Natural killer cell (primary cell): Measurements from ENCODE around the gene HPGDS. TPM values are rescaled to one million over a fixed set of nuclear protein-coding genes. Genes with fewer than 3 reads are reported as not detected.

Experiments
- ATAC-seq, 3 donors: fragments of 150-1000 bp in 2 of 3; fragments of 200-7000 bp in 1 of 3; cut with Tn5 transposase; 1 replicate in 1 of 3; 2 replicates in 2 of 3; pipeline ENCODE4 v1.10.0; 2021; ENCODE audit warnings: mild to moderate bottlenecking in 2 of 3, moderate library complexity in 2 of 3
- DNase-seq, 2 donors: peaks; one replicate each; pipeline versions ENCODE4 v3.0.0 to v3.0.0-alpha.2; 2013 to 2021; ENCODE audit warnings: mixed read lengths in 1 of 2
- H3K27ac ChIP-seq: one replicate; pipeline ENCODE4 v1.5.1; 2013; ENCODE audit warnings: mild to moderate bottlenecking, low read length
- H3K27me3 ChIP-seq: one replicate; pipeline ENCODE4 v1.6.1; 2013; ENCODE audit warnings: low read length; ENCODE audit not compliant: control insufficient read depth, insufficient read depth
- H3K36me3 ChIP-seq: one replicate; pipeline ENCODE4 v1.6.1; 2013; ENCODE audit warnings: low read length; ENCODE audit not compliant: control insufficient read depth, insufficient read depth
- H3K4me1 ChIP-seq: one replicate; pipeline ENCODE4 v1.6.1; 2013; ENCODE audit warnings: low read length; ENCODE audit not compliant: control insufficient read depth, insufficient read depth
- H3K4me3 ChIP-seq: one replicate; pipeline ENCODE4 v1.5.1; 2013; ENCODE audit warnings: low read length
- H3K9me3 ChIP-seq: one replicate; pipeline ENCODE4 v1.6.1; 2013; ENCODE audit warnings: low read length; ENCODE audit not compliant: control insufficient read depth, insufficient read depth
- H3K27ac Mint-ChIP-seq, 2 donors: one replicate each; pipeline ENCODE4 v1.8.0; 2022; ENCODE audit warnings: mild to moderate bottlenecking in 2 of 2, mixed read lengths in 2 of 2, moderate library complexity in 1 of 2
- H3K27me3 Mint-ChIP-seq, 2 donors: one replicate each; pipeline ENCODE4 v1.8.0; 2022; ENCODE audit warnings: low read depth in 2 of 2, mixed read lengths in 2 of 2
- H3K36me3 Mint-ChIP-seq: one replicate; pipeline ENCODE4 v1.8.0; 2022; ENCODE audit warnings: mixed read lengths
- H3K4me1 Mint-ChIP-seq, 2 donors: one replicate each; pipeline ENCODE4 v1.8.0; 2022; ENCODE audit warnings: mixed read lengths in 2 of 2
- H3K4me3 Mint-ChIP-seq: one replicate; pipeline ENCODE4 v1.8.0; 2022; ENCODE audit warnings: mild to moderate bottlenecking, moderate library complexity, mixed read lengths
- H3K9me3 Mint-ChIP-seq, 2 donors: one replicate each; pipeline ENCODE4 v1.8.0; 2022; ENCODE audit warnings: mixed read lengths in 2 of 2
- WGBS: methylation state at CpG from one replicate; pipeline ENCODE4 v1.1.7; 2013; ENCODE audit warnings: missing lambda C conversion rate; ENCODE audit not compliant: insufficient coverage; 5-methylcytosine and 5-hydroxymethylcytosine counted together
- intact Hi-C: fragments of 100-400 bp; cut with micrococcal nuclease; formaldehyde crosslinking; loops from one replicate; pipeline ENCODE4 v1.14.2; 2022
- total RNA-seq, 4 donors: library from RNA; stranded (reverse); fragments of 120-200 nt in 1 of 4; gene quantifications; one replicate each; pipeline versions ENCODE4 v1.2.3 to v1.2.4, GENCODE V29; 2013 to 2022
- TF ChIP-seq, protein P1 (sequence below): fragments of 200-600 bp; IDR thresholded peaks from one replicate; pipeline ENCODE4 v1.8.0; 2022; ENCODE audit warnings: antibody characterized with exemption

The HPGDS gene
- total RNA-seq, 3 donors from 2014 or later (not counting 1 experiment from before 2014, with no cell fraction given) = 0.36 to 4.3 TPM; not detected in 1

GRCh38 chr4:94267037-94267436, 75.6 kb downstream of the HPGDS start:
- Histone ChIP-seq H3K27me3 (no peaks in the 10 kb centered on the region), H3K27ac (no peak overlapping the region), H3K9me3 (no peaks in the 10 kb centered on the region), H3K36me3 (peaks cover 20% of the 10 kb centered on the region), H3K4me1 (no peaks in the 10 kb centered on the region), H3K4me3 (no peak overlapping the region)
- intact Hi-C loops = no loop called here
- TF ChIP-seq, protein P1, sequence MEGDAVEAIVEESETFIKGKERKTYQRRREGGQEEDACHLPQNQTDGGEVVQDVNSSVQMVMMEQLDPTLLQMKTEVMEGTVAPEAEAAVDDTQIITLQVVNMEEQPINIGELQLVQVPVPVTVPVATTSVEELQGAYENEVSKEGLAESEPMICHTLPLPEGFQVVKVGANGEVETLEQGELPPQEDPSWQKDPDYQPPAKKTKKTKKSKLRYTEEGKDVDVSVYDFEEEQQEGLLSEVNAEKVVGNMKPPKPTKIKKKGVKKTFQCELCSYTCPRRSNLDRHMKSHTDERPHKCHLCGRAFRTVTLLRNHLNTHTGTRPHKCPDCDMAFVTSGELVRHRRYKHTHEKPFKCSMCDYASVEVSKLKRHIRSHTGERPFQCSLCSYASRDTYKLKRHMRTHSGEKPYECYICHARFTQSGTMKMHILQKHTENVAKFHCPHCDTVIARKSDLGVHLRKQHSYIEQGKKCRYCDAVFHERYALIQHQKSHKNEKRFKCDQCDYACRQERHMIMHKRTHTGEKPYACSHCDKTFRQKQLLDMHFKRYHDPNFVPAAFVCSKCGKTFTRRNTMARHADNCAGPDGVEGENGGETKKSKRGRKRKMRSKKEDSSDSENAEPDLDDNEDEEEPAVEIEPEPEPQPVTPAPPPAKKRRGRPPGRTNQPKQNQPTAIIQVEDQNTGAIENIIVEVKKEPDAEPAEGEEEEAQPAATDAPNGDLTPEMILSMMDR = no peak
- H3K36me3 Mint-ChIP-seq = peaks cover 20% of the 10 kb centered on the region
- WGBS = 93% methylated on average over 4 of the region's 4 CpGs
- no peak overlapping the region for H3K4me3 Mint-ChIP-seq
- no peak for ATAC-seq
- H3K9me3 Mint-ChIP-seq = no peaks in the 10 kb centered on the region
- no peak overlapping the region for H3K27ac Mint-ChIP-seq
- H3K27me3 Mint-ChIP-seq = no peaks in the 10 kb centered on the region
- H3K4me1 Mint-ChIP-seq = peaks cover 0 to 6% of the 10 kb centered on the region in 2 donors
- DNase-seq = no peak

- Histone ChIP-seq H3K27me3 (no peaks in the 10 kb centered on the region), H3K4me3 (no peak overlapping the region), H3K4me1 (no peaks in the 10 kb centered on the region), H3K27ac (no peak overlapping the region), H3K9me3 (no peaks in the 10 kb centered on the region), H3K36me3 (peaks cover 11% of the 10 kb centered on the region)
- Mint-ChIP-seq H3K27me3 (no peaks in the 10 kb centered on the region), H3K27ac (no peak overlapping the region), H3K36me3 (peaks cover 21% of the 10 kb centered on the region), H3K4me3 (no peak overlapping the region), H3K9me3 (no peaks in the 10 kb centered on the region), H3K4me1 (peaks cover 0 to 8% of the 10 kb centered on the region in 2 donors)
- intact Hi-C loops = no loop called here
- TF ChIP-seq, protein P1 = no peak
- ATAC-seq (no peak), DNase-seq (no peak)
- WGBS = 99% methylated on average over 4 of the region's 5 CpGs
These were observed 80.2 kb downstream of the HPGDS start for GRCh38 chr4:94262163-94263016.

GRCh38 chr4:94256828-94257227, 85.8 kb downstream of the HPGDS start:
- no peaks in the 10 kb centered on the region for H3K9me3 Mint-ChIP-seq
- no peaks in the 10 kb centered on the region for H3K4me1 ChIP-seq

More at GRCh38 chr4:94256828-94257227, 85.8 kb downstream of the HPGDS start:
- Histone ChIP-seq H3K27me3 (no peaks in the 10 kb centered on the region), H3K9me3 (no peaks in the 10 kb centered on the region), H3K36me3 (peaks cover 21% of the 10 kb centered on the region), H3K4me3 (no peak overlapping the region), H3K27ac (no peak overlapping the region)
- TF ChIP-seq, protein P1 = no peak
- Mint-ChIP-seq H3K27ac (peak overlapping the region in 1 of 2 donors; percentile 21), H3K4me3 (no peak overlapping the region), H3K36me3 (peaks cover 19% of the 10 kb centered on the region), H3K27me3 (no peaks in the 10 kb centered on the region), H3K4me1 (peaks cover 0 to under 1% of the 10 kb centered on the region in 2 donors)
- ATAC-seq (no peak), DNase-seq (peak in 1 of 2 donors; percentile 3)
- intact Hi-C loops = no loop called here
